OCI-LY3 (cell line): Measurements from ENCODE around the gene AHRR.
"Not testable (repeated sequence)": the region's sequence is repeated elsewhere in the genome, so short reads cannot be mapped to it uniquely, and the experiment has no call there.

Source experiments
- H2AFZ ChIP-seq: fragments of 200-600, 300-600 bp; shearing (Covaris generic); 2 replicates; pipeline ENCODE4 v1.6.0; 2014; ENCODE audit warnings: antibody characterized with exemption, low read depth, low read length
- H3K27ac ChIP-seq: fragments of 200-600, 300-600 bp; sonication (generic); 2 replicates; pipeline ENCODE4 v1.5.1; 2014; ENCODE audit warnings: mild to moderate bottlenecking, low read length, moderate library complexity, mixed read lengths
- H3K27me3 ChIP-seq: fragments of 200-600, 300-600 bp; sonication (generic); 2 replicates; pipeline ENCODE4 v1.6.1; 2014; ENCODE audit warnings: low read depth, low read length, mixed read lengths
- H3K36me3 ChIP-seq: fragments of 200-600, 300-600 bp; sonication (generic); replicated peaks from 2 replicates; pipeline ENCODE3; 2014; ENCODE audit warnings: low read depth, low read length, mixed read lengths
- H3K4me1 ChIP-seq: fragments of 300-600, 200-600 bp; sonication (generic); 2 replicates; pipeline ENCODE4 v1.6.1; 2014; ENCODE audit warnings: low read length, mixed read lengths
- H3K4me2 ChIP-seq: fragments of 200-600, 300-600 bp; sonication (generic); 2 replicates; pipeline ENCODE4 v1.6.1; 2014; ENCODE audit warnings: low read length, mixed read lengths
- H3K4me3 ChIP-seq: fragments of 300-600, 200-600 bp; sonication (generic); 2 replicates; pipeline ENCODE4 v1.5.1; 2014; ENCODE audit warnings: antibody characterized with exemption, mild to moderate bottlenecking, low read length, moderate library complexity
- H3K79me2 ChIP-seq: fragments of 300-600, 200-600 bp; shearing (Covaris generic); 2 replicates; pipeline ENCODE4 v1.6.1; 2014; ENCODE audit warnings: mild to moderate bottlenecking, low read length, mixed read lengths
- H3K9ac ChIP-seq: fragments of 300-600, 200-600 bp; shearing (Covaris generic); 2 replicates; pipeline ENCODE4 v1.6.0; 2014; ENCODE audit warnings: mild to moderate bottlenecking, low read length, moderate library complexity
- H3K9me3 ChIP-seq: fragments of 200-600, 300-600 bp; shearing (Covaris generic); 2 replicates; pipeline ENCODE4 v1.6.1; 2014; ENCODE audit warnings: low read length, mixed read lengths; ENCODE audit not compliant: insufficient read depth
- H4K20me1 ChIP-seq: fragments of 200-600, 300-600 bp; sonication (generic); 2 replicates; pipeline ENCODE4 v1.6.1; 2016; ENCODE audit warnings: low read length, mixed read lengths; ENCODE audit not compliant: insufficient read depth
- CTCF ChIP-seq: fragments of 200-600, 300-600 bp; sonication (generic); IDR thresholded peaks from 2 replicates; pipeline ENCODE4 v1.5.1; 2014; ENCODE audit warnings: antibody characterized with exemption, low read length, low read depth
- EZH2phosphoT487 ChIP-seq: fragments of 200-600 bp; shearing (Covaris generic); IDR thresholded peaks from 2 replicates; pipeline ENCODE4 v1.6.1; 2018; ENCODE audit warnings: antibody characterized with exemption, mixed run types, low read depth

AHRR gene

GRCh38 chr5:285991-286557, 35.4 kb upstream of the AHRR start:
- Histone ChIP-seq H3K27ac (no peak overlapping the region), H3K36me3 (no peaks in the 10 kb centered on the region), H3K27me3 (no peaks in the 10 kb centered on the region), H2AFZ (no peak overlapping the region), H3K4me3 (no peak overlapping the region), H4K20me1 (peaks cover 15% of the 10 kb centered on the region; the same call in 1 of the 2 replicates), H3K9me3 (no peaks in the 10 kb centered on the region), H3K9ac (no peak overlapping the region), H3K79me2 (peaks cover 43% of the 10 kb centered on the region), H3K4me1 (no peaks in the 10 kb centered on the region), H3K4me2 (no peak overlapping the region)
- no peak for TF ChIP-seq EZH2phosphoT487
- no peak for TF ChIP-seq CTCF

DNA sequence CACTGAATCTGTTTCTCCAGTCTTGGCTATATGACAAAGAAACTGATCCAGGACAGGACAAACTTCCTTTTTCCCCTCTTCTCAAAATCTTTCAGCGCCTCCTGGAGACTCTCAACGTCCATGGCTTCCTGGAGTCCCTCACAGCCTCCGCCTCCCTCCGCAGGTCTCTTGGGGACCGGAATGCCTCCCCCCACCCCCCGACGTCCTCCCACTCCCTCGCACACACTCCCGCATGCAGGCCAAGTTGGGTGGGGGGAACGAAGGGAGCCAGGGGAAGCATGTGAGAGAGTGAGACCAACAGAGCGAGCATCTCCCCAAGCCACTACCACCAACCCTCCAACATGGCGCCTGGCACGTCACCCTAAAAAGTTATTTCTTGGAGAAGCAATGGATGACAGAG, 31.3 kb upstream of the AHRR start:
- not testable (repeated sequence) for H3K4me3 ChIP-seq, H3K27ac ChIP-seq, H3K9me3 ChIP-seq, H3K4me2 ChIP-seq, H3K36me3 ChIP-seq, H4K20me1 ChIP-seq, H2AFZ ChIP-seq, H3K27me3 ChIP-seq, H3K9ac ChIP-seq, H3K4me1 ChIP-seq
- peaks cover 16% of the 10 kb centered on the region for H3K79me2 ChIP-seq

DNA sequence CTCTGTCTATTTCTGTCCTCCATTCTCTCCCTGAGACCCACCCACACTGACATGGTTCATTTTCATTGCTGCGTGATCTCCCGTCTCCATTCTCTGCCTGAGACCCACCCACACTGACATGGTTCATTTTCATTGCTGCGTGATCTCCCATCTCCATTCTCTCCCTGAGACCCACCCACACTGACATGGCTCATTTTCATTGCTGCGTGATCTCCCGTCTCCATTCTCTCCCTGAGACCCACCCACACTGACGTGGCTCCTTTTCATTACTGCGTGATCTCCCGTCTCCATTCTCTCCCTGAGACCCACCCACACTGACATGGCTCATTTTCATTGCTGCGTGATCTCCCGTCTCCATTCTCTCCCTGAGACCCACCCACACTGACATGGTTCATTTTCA, 30.2 kb upstream of the AHRR start:
- H3K27ac ChIP-seq, H3K4me3 ChIP-seq, H3K4me1 ChIP-seq, H3K79me2 ChIP-seq, H3K4me2 ChIP-seq, H3K27me3 ChIP-seq, H3K36me3 ChIP-seq, H2AFZ ChIP-seq, H4K20me1 ChIP-seq, H3K9me3 ChIP-seq, H3K9ac ChIP-seq: not testable (repeated sequence)

GRCh38 chr5:294788-295187, 26.7 kb upstream of the AHRR start:
- not testable (repeated sequence) for H3K4me2 ChIP-seq, H2AFZ ChIP-seq, H3K9me3 ChIP-seq, H3K79me2 ChIP-seq, H4K20me1 ChIP-seq, H3K4me3 ChIP-seq, H3K9ac ChIP-seq, H3K36me3 ChIP-seq, H3K27ac ChIP-seq, H3K27me3 ChIP-seq, H3K4me1 ChIP-seq

DNA sequence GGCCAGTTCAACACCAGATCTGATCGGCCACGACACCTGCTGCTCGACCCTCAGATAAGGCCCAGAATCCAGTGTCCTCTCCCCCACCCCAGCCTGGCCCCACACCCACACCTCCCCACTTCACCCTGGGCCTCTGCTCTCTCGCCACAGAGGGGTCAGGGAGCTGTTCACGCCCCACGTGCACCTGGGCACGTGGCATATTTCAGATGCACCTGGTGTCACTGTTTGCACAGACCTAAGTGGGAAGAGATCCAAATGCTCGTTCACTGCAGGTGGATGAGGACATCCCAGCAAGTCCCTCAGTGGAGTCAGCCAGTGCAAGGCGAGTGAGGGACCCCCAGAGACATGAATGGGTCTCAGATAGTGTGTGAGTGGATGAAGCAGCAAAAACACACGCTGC, 25.3 kb upstream of the AHRR start:
- not testable (repeated sequence) for H3K27ac ChIP-seq, H3K9me3 ChIP-seq, H3K27me3 ChIP-seq, H3K4me3 ChIP-seq, H3K9ac ChIP-seq, H3K36me3 ChIP-seq, H2AFZ ChIP-seq, H3K4me2 ChIP-seq, H3K79me2 ChIP-seq, H4K20me1 ChIP-seq, H3K4me1 ChIP-seq

GRCh38 chr5:296954-297353, 24.6 kb upstream of the AHRR start:
- H4K20me1 ChIP-seq, H2AFZ ChIP-seq, H3K9me3 ChIP-seq, H3K4me2 ChIP-seq, H3K79me2 ChIP-seq, H3K9ac ChIP-seq, H3K27ac ChIP-seq, H3K36me3 ChIP-seq, H3K4me1 ChIP-seq, H3K4me3 ChIP-seq, H3K27me3 ChIP-seq: not testable (repeated sequence)

GRCh38 chr5:297448-297847, 24.1 kb upstream of the AHRR start:
- H2AFZ ChIP-seq, H3K9ac ChIP-seq, H3K4me3 ChIP-seq, H3K27me3 ChIP-seq, H3K4me1 ChIP-seq, H3K79me2 ChIP-seq, H3K9me3 ChIP-seq, H4K20me1 ChIP-seq, H3K4me2 ChIP-seq, H3K36me3 ChIP-seq, H3K27ac ChIP-seq: not testable (repeated sequence)

GRCh38 chr5:297991-298736, 23.4 kb upstream of the AHRR start:
- not testable (repeated sequence) for H3K4me3 ChIP-seq, H4K20me1 ChIP-seq, H3K4me1 ChIP-seq, H3K27me3 ChIP-seq, H3K27ac ChIP-seq, H2AFZ ChIP-seq, H3K36me3 ChIP-seq, H3K9me3 ChIP-seq, H3K9ac ChIP-seq, H3K4me2 ChIP-seq, H3K79me2 ChIP-seq
